Astrocyte (in vitro differentiated cells and primary cell): ENCODE data around the gene TPRKB. TPM values are rescaled to one million over a fixed set of nuclear protein-coding genes. Genes with fewer than 3 reads are reported as not detected.

ENCODE experiments used
- DNase-seq: peaks from one replicate; pipeline ENCODE4 v3.0.0-alpha.2; 2010; ENCODE audit warnings: low read depth
- FAIRE-seq: peaks from 2 replicates; lab custom pipeline; 2011; peaks lifted over from hg19 to GRCh38; lab: Jason Lieb, UNC
- H2AFZ ChIP-seq: 2 replicates; pipeline ENCODE4 v1.6.0; 2012; ENCODE audit warnings: low read depth, low read length, inconsistent platforms
- H3K27ac ChIP-seq: 2 replicates; pipeline ENCODE4 v1.5.1; 2011; ENCODE audit warnings: low read depth, low read length, inconsistent platforms
- H3K27me3 ChIP-seq: 2 replicates; pipeline ENCODE4 v1.6.0; 2011; ENCODE audit warnings: low read length, inconsistent platforms; ENCODE audit not compliant: insufficient read depth
- H3K36me3 ChIP-seq: 2 replicates; pipeline ENCODE4 v1.5.1; 2011; ENCODE audit warnings: low read length, inconsistent platforms; ENCODE audit not compliant: insufficient read depth
- H3K4me1 ChIP-seq: 2 replicates; pipeline ENCODE4 v1.5.1; 2011; ENCODE audit warnings: low read length, inconsistent platforms; ENCODE audit not compliant: insufficient read depth
- H3K4me2 ChIP-seq: 2 replicates; pipeline ENCODE4 v1.6.0; 2012; ENCODE audit warnings: low read length, inconsistent platforms
- H3K4me3 ChIP-seq: 2 replicates; pipeline ENCODE4 v1.5.1; 2011; ENCODE audit warnings: low read depth, mild to moderate bottlenecking, low read length, inconsistent platforms; ENCODE audit not compliant: insufficient read depth
- H3K79me2 ChIP-seq: 2 replicates; pipeline ENCODE4 v1.6.0; 2012; ENCODE audit warnings: mild to moderate bottlenecking, low read length, inconsistent platforms; ENCODE audit not compliant: insufficient read depth
- H3K9ac ChIP-seq: 2 replicates; pipeline ENCODE4 v1.6.0; 2012; ENCODE audit warnings: mild to moderate bottlenecking, low read length, inconsistent platforms
- H3K9me3 ChIP-seq: 2 replicates; pipeline ENCODE4 v1.5.1; 2012; ENCODE audit warnings: low read depth, mild to moderate bottlenecking, low read length, inconsistent platforms; ENCODE audit not compliant: insufficient read depth
- H4K20me1 ChIP-seq: 2 replicates; pipeline ENCODE4 v1.6.0; 2012; ENCODE audit warnings: low read length, inconsistent platforms; ENCODE audit not compliant: insufficient read depth
- H3K27ac Mint-ChIP-seq: one replicate; pipeline ENCODE4 v1.8.0; 2021; ENCODE audit warnings: mild to moderate bottlenecking, mixed read lengths; ENCODE audit not compliant: unreplicated experiment
- H3K27me3 Mint-ChIP-seq: one replicate; pipeline ENCODE4 v1.8.0; 2021; ENCODE audit warnings: low read depth, mixed read lengths; ENCODE audit not compliant: unreplicated experiment
- H3K36me3 Mint-ChIP-seq: one replicate; pipeline ENCODE4 v1.8.0; 2021; ENCODE audit warnings: low read depth, mixed read lengths; ENCODE audit not compliant: unreplicated experiment
- H3K4me1 Mint-ChIP-seq: one replicate; pipeline ENCODE4 v1.8.0; 2021; ENCODE audit warnings: low read depth, mixed read lengths; ENCODE audit not compliant: unreplicated experiment
- H3K4me3 Mint-ChIP-seq: one replicate; pipeline ENCODE4 v1.8.0; 2021; ENCODE audit warnings: mild to moderate bottlenecking, moderate library complexity, mixed read lengths; ENCODE audit not compliant: unreplicated experiment
- H3K9me3 Mint-ChIP-seq: one replicate; pipeline ENCODE4 v1.8.0; 2021; ENCODE audit warnings: mild to moderate bottlenecking, mixed read lengths; ENCODE audit not compliant: unreplicated experiment
- CTCF ChIP-seq: IDR thresholded peaks from 2 replicates; pipeline ENCODE4 v1.5.1; 2011; ENCODE audit warnings: low read depth, mild to moderate bottlenecking, inconsistent platforms, low read length, moderate library complexity; ENCODE audit not compliant: insufficient read depth
- EZH2 ChIP-seq: IDR thresholded peaks from 2 replicates; pipeline ENCODE4 v1.6.1; 2012; ENCODE audit warnings: mild to moderate bottlenecking, low read length, inconsistent platforms; ENCODE audit not compliant: insufficient read depth
- total RNA-seq: library from RNA; stranded (reverse); gene quantifications from 2 replicates; pipeline ENCODE4 v1.2.1, GENCODE V29; 2021

TPRKB gene
- total RNA-seq, 1 donor from 2014 or later: 21.3 TPM

DNA sequence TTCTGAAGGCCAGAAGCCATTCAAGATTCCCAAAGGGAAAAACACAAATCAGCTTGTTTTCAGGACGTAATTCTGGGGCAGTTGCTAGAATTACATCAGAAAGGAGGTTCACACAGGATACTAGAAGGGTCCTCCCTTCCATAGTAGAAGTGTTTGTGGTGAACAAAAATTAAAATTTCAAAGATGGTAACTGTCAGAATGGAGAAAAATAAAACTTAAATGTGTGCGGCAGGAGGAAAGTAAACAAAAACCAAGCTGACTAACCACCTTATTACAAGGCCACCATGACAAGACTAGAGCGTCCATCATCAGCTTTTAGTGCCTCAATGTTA is 9.7 kb upstream of the TPRKB start:
- Mint-ChIP-seq H3K4me3 (no peak overlapping the region), H3K36me3 (peaks cover 17% of the 10 kb centered on the region), H3K27ac (no peak overlapping the region), H3K4me1 (no peaks in the 10 kb centered on the region), H3K27me3 (no peaks in the 10 kb centered on the region), H3K9me3 (no peaks in the 10 kb centered on the region)
- H3K79me2 ChIP-seq: no peaks in the 10 kb centered on the region
- H3K36me3 ChIP-seq: peaks cover 9% of the 10 kb centered on the region
- TF ChIP-seq CTCF (no peak), EZH2 (no peak)
- FAIRE-seq (no peak), DNase-seq (no peak)
- no peak overlapping the region for H2AFZ ChIP-seq
- H3K9ac ChIP-seq: no peak overlapping the region
- no peak overlapping the region for H3K4me2 ChIP-seq
- H4K20me1 ChIP-seq: peaks cover 2% of the 10 kb centered on the region
- H3K4me1 ChIP-seq: no peaks in the 10 kb centered on the region
- H3K27me3 ChIP-seq: no peaks in the 10 kb centered on the region
- H3K4me3 ChIP-seq: no peak overlapping the region
- H3K27ac ChIP-seq: no peak overlapping the region
- H3K9me3 ChIP-seq: no peaks in the 10 kb centered on the region

DNA sequence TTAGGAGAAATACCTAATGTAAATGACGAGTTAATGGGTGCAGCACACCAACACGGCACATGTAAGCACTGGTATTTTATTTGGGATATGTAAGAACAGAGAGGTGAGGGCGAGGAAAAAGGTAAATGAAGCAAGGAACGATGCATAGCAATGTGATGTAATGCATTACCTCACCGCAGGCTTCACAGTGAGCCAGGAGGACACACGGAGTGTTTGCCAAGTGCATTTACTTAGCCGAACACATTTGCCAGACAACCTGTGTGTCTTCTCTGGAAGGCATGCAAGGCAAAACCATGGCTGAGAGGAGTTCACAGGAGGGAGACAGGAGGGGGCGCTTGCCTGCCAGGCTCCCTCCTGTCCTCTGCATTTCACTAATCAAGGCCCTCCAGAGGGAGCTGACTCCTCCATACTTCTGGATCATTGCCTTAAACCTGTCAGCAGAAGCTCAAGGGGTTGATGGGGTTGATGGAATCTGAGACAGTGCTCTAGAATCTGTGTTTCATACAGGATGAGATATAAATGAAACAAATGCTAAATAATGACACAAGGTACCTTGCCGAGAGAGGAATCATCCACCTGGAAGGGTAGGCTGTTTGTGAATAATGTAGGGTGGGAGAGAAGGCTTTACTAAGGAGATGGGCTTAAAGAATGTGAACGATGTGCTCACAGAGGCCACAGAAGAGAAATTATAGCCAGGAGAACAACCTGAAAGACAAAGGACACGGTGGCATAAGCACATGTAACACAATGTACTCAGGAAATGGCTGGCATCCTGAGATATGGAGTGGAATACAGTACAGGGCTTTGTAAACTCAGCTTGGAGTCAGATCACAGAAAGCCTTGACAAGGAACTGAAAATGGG is 9.1 kb upstream of the TPRKB start:
- no peak overlapping the region for H3K4me3 Mint-ChIP-seq
- TF ChIP-seq EZH2 (no peak), CTCF (no peak)
- Histone ChIP-seq H3K9me3 (no peaks in the 10 kb centered on the region), H3K4me1 (no peaks in the 10 kb centered on the region), H3K79me2 (no peaks in the 10 kb centered on the region), H3K27ac (no peak overlapping the region), H3K4me2 (no peak overlapping the region), H2AFZ (no peak overlapping the region), H4K20me1 (no peaks in the 10 kb centered on the region), H3K9ac (no peak overlapping the region), H3K36me3 (peaks cover 9% of the 10 kb centered on the region), H3K27me3 (no peaks in the 10 kb centered on the region), H3K4me3 (no peak overlapping the region)
- H3K36me3 Mint-ChIP-seq: peaks cover 22% of the 10 kb centered on the region
- DNase-seq (no peak), FAIRE-seq (no peak)
- no peaks in the 10 kb centered on the region for H3K9me3 Mint-ChIP-seq
- no peak overlapping the region for H3K27ac Mint-ChIP-seq
- no peaks in the 10 kb centered on the region for H3K4me1 Mint-ChIP-seq
- H3K27me3 Mint-ChIP-seq: no peaks in the 10 kb centered on the region

GRCh38 chr2:73740767-73741166 is 3.6 kb upstream of the TPRKB start:
- no peak overlapping the region for H2AFZ ChIP-seq
- H3K36me3 ChIP-seq: peaks cover 3% of the 10 kb centered on the region
- H3K4me2 ChIP-seq: no peak overlapping the region
- no peaks in the 10 kb centered on the region for H3K9me3 ChIP-seq
- Mint-ChIP-seq H3K9me3 (no peaks in the 10 kb centered on the region), H3K36me3 (peaks cover 29% of the 10 kb centered on the region), H3K4me1 (peaks cover 2% of the 10 kb centered on the region), H3K27me3 (no peaks in the 10 kb centered on the region), H3K4me3 (no peak overlapping the region), H3K27ac (no peak overlapping the region)
- H3K79me2 ChIP-seq: peaks cover 10% of the 10 kb centered on the region
- H3K27me3 ChIP-seq: no peaks in the 10 kb centered on the region
- no peak for FAIRE-seq
- H3K27ac ChIP-seq: no peak overlapping the region
- H3K4me3 ChIP-seq: no peak overlapping the region
- H3K4me1 ChIP-seq: peaks cover 2% of the 10 kb centered on the region
- no peaks in the 10 kb centered on the region for H4K20me1 ChIP-seq
- TF ChIP-seq CTCF (no peak), EZH2 (no peak)
- no peak for DNase-seq
- H3K9ac ChIP-seq: no peak overlapping the region
